ENCODE data around the gene DNM2.
A peak's percentile ranks its signal among the peaks of the same experiment; 100 is the strongest.

Gene DNM2

DNA sequence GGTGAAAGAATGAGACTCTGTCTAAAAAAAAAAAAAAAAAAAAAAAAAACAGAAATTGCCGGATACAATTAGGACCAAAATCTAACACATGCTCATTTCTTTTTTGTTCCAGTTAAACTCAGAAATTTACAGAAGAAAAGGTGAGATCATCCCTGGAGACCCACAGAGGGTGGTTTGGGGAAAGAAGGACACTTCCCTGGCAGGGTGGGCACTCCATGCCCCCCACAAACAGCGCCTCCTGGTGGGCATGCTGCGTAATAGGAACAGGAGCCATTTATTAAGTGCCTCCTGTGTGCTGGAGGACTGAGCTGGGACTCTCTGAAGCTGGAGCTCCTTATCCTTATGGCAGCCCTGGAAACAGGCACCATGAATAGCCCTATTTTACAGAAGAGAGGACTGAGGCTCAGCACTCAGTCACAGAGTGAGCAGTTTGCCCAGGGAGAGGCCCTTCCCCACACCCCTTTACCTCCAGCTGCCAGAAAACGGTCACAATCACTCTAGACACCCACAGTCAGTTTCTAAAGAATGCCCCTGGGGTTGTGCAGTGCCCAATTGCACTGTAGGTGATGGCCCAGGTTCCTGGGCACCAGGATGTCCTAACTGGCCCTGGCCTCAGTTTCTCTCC lies 140.4 kb downstream of the DNM2 start:
- H3K4me3 ChIP-seq (replicated peaks; ENCODE audit: insufficient read depth, low read length) = no peak overlapping the region
- TF ChIP-seq POLR2AphosphoS5 (IDR thresholded peaks at IDR 0.05; ENCODE audit: low read depth) = no peak
- TF ChIP-seq, protein P1, sequence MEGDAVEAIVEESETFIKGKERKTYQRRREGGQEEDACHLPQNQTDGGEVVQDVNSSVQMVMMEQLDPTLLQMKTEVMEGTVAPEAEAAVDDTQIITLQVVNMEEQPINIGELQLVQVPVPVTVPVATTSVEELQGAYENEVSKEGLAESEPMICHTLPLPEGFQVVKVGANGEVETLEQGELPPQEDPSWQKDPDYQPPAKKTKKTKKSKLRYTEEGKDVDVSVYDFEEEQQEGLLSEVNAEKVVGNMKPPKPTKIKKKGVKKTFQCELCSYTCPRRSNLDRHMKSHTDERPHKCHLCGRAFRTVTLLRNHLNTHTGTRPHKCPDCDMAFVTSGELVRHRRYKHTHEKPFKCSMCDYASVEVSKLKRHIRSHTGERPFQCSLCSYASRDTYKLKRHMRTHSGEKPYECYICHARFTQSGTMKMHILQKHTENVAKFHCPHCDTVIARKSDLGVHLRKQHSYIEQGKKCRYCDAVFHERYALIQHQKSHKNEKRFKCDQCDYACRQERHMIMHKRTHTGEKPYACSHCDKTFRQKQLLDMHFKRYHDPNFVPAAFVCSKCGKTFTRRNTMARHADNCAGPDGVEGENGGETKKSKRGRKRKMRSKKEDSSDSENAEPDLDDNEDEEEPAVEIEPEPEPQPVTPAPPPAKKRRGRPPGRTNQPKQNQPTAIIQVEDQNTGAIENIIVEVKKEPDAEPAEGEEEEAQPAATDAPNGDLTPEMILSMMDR (IDR thresholded peaks at IDR 0.05; ENCODE audit: insufficient read depth, low read length) = peak; percentile 72
- DNase-seq (ENCODE audit: low read depth in 1 of 2, low spot score in 1 of 2) = no peak
- H3K27me3 ChIP-seq (ENCODE audit: insufficient read depth, poor library complexity, severe bottlenecking) = no peaks in the 10 kb centered on the region
- no peak overlapping the region for H3K27ac ChIP-seq (replicated peaks)

DNA sequence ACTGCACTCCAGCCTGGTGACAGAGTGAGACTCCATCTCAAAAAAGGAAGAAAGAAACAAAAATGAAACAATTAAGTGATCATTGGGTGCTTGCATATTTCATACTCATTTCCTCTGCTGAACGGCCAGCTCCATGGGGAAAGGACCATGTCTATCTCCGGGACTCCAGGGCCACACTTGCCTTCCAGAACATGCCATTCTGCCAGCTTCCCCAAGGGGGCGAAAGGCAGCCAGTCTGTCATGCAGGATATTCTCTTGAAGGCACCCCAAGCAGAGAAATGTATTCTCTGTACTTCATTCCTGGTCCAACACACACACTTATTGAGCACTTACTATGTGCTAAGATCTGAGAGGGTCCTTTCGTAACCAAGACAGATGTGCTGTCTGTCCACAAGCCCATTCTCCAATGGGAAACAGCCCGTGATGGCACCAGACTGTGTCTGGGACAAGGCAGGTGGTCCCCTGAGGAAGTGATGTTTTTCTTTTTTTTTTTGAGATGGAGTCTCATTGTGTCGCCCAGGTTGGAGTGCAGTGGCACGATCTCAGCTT lies 143.3 kb downstream of the DNM2 start:
- TF ChIP-seq, protein P1 (IDR thresholded peaks at IDR 0.05; ENCODE audit: insufficient read depth, low read length) = peak; percentile 46
- TF ChIP-seq SPI1 (IDR thresholded peaks at IDR 0.05; ENCODE audit: borderline replicate concordance, low read depth) = no peak
- Histone ChIP-seq H3K4me3 (replicated peaks; ENCODE audit: insufficient read depth, low read length) (no peak overlapping the region), H3K27ac (replicated peaks) (no peak overlapping the region), H3K27me3 (ENCODE audit: insufficient read depth, poor library complexity, severe bottlenecking) (no peaks in the 10 kb centered on the region)
- peak in 1 of 2 experiments; percentile 70 for DNase-seq (ENCODE audit: low read depth in 1 of 2, low spot score in 1 of 2)

DNA sequence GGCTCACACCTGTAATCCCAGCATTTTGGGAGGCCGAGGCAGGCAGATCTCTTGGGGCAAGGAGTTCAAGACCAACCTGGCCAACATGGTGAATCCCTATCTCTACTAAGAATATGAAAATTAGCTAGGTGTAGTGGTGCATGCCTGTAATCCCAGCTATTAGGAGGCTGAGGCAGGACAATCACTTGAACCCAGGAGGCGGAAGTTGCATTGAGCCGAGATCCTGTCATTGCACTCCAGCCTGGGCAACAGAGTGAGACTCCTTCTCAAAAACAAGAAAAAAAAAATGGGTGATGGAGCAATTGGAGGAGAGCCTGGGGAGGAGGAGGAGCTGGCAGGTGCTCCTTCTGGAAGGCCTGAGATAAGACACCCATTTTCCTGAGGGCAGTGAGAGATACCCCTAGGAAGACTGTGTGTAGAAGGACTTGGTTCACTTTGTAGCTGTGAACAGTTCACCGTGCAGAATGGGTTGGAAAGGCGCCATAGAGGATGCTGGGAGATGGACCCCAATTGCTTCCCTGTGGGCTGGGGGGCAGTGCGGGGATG lies 144.8 kb downstream of the DNM2 start:
- Histone ChIP-seq H3K4me3 (replicated peaks; ENCODE audit: insufficient read depth, low read length) (no peak overlapping the region), H3K27ac (replicated peaks) (no peak overlapping the region), H3K27me3 (ENCODE audit: insufficient read depth, poor library complexity, severe bottlenecking) (no peaks in the 10 kb centered on the region)
- no peak for DNase-seq (ENCODE audit: low read depth in 1 of 2, low spot score in 1 of 2)
- no peak for TF ChIP-seq SPI1 (IDR thresholded peaks at IDR 0.05; ENCODE audit: borderline replicate concordance, low read depth)
- TF ChIP-seq GABPA (IDR thresholded peaks at IDR 0.05; ENCODE audit: low read depth) = no peak

DNA sequence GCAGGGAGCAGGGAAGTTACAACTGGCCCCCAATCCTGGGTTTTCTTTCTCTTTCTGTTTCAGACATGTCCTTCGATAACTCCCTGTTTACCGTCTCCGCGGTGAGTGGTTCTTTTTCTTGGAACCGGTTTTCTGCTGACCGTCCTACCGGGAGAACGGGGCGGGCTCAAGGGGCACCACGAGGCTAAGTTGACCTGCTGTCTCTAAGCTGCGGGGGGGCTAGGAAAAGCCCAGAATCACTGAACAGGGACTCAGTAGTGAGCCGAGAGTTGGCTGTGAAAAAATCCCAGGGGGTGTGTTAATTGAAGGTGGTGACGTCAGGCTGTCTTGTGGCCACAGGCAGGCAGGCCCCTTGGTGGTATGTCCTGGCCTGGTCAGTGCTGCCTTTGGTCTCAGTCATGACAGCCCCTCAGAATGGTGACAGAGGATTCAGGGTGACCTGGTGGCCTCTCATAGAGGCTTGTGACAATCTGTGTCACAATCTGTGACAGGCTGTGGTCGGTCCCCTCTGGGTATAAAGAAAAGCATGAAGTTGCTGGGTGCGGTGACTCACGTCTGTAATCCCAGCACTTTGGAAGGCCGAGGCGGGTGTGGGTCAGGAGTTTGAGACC lies 145.3 kb downstream of the DNM2 start:
- Histone ChIP-seq H3K27me3 (ENCODE audit: insufficient read depth, poor library complexity, severe bottlenecking) (no peaks in the 10 kb centered on the region), H3K4me3 (replicated peaks; ENCODE audit: insufficient read depth, low read length) (no peak overlapping the region), H3K27ac (replicated peaks) (no peak overlapping the region)
- no peak for DNase-seq (ENCODE audit: low read depth in 1 of 2, low spot score in 1 of 2)
- TF ChIP-seq, protein P1 (IDR thresholded peaks at IDR 0.05; ENCODE audit: insufficient read depth, low read length) = no peak
- no peak for TF ChIP-seq POLR2AphosphoS5 (IDR thresholded peaks at IDR 0.05; ENCODE audit: low read depth)
- no peak for TF ChIP-seq GABPA (IDR thresholded peaks at IDR 0.05; ENCODE audit: low read depth)
- TF ChIP-seq, protein P2, sequence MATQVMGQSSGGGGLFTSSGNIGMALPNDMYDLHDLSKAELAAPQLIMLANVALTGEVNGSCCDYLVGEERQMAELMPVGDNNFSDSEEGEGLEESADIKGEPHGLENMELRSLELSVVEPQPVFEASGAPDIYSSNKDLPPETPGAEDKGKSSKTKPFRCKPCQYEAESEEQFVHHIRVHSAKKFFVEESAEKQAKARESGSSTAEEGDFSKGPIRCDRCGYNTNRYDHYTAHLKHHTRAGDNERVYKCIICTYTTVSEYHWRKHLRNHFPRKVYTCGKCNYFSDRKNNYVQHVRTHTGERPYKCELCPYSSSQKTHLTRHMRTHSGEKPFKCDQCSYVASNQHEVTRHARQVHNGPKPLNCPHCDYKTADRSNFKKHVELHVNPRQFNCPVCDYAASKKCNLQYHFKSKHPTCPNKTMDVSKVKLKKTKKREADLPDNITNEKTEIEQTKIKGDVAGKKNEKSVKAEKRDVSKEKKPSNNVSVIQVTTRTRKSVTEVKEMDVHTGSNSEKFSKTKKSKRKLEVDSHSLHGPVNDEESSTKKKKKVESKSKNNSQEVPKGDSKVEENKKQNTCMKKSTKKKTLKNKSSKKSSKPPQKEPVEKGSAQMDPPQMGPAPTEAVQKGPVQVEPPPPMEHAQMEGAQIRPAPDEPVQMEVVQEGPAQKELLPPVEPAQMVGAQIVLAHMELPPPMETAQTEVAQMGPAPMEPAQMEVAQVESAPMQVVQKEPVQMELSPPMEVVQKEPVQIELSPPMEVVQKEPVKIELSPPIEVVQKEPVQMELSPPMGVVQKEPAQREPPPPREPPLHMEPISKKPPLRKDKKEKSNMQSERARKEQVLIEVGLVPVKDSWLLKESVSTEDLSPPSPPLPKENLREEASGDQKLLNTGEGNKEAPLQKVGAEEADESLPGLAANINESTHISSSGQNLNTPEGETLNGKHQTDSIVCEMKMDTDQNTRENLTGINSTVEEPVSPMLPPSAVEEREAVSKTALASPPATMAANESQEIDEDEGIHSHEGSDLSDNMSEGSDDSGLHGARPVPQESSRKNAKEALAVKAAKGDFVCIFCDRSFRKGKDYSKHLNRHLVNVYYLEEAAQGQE (IDR thresholded peaks at IDR 0.05; ENCODE audit: insufficient replicate concordance, low read depth) = no peak
- TF ChIP-seq SPI1 (IDR thresholded peaks at IDR 0.05; ENCODE audit: borderline replicate concordance, low read depth) = no peak

DNA sequence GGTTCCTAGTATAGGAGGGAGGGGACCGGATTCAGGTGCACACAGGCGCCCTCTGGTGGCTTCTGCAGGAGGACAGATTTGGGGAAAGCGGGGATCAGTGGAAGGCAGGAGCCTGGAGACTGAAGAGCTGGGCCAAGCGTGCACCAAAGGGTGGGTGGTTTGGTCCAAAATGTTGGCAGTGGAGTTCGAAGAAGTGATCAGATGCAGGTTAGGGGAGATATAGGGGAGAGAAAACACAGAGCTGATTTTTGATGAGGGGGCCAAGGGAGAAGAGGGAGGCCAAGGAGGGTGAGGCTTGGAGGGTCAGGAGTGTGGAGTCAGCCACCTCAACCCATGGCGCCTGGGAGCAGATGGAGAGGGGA lies 146.6 kb downstream of the DNM2 start:
- no peak overlapping the region for H3K4me3 ChIP-seq (replicated peaks; ENCODE audit: insufficient read depth, low read length)
- H3K27me3 ChIP-seq (ENCODE audit: insufficient read depth, poor library complexity, severe bottlenecking) = no peaks in the 10 kb centered on the region
- H3K27ac ChIP-seq (replicated peaks) = no peak overlapping the region
- TF ChIP-seq POLR2AphosphoS5 (IDR thresholded peaks at IDR 0.05; ENCODE audit: low read depth) = no peak
- TF ChIP-seq, protein P1 (IDR thresholded peaks at IDR 0.05; ENCODE audit: insufficient read depth, low read length) = peak; percentile 95
- peak in 1 of 2 experiments; percentile 80 for DNase-seq (ENCODE audit: low read depth in 1 of 2, low spot score in 1 of 2)
